Activated T-cell treated with anti-CD3 and anti-CD28 coated beads for 48 hours (primary cell): ENCODE results near the gene TGFBRAP1.
A peak's percentile ranks its signal among the peaks of the same experiment; 100 is the strongest.

ENCODE experiments used
- DNase-seq: peaks from one replicate; pipeline ENCODE4 v3.0.0-alpha.2; 2020; ENCODE audit warnings: low read depth

Gene TGFBRAP1, protein sequence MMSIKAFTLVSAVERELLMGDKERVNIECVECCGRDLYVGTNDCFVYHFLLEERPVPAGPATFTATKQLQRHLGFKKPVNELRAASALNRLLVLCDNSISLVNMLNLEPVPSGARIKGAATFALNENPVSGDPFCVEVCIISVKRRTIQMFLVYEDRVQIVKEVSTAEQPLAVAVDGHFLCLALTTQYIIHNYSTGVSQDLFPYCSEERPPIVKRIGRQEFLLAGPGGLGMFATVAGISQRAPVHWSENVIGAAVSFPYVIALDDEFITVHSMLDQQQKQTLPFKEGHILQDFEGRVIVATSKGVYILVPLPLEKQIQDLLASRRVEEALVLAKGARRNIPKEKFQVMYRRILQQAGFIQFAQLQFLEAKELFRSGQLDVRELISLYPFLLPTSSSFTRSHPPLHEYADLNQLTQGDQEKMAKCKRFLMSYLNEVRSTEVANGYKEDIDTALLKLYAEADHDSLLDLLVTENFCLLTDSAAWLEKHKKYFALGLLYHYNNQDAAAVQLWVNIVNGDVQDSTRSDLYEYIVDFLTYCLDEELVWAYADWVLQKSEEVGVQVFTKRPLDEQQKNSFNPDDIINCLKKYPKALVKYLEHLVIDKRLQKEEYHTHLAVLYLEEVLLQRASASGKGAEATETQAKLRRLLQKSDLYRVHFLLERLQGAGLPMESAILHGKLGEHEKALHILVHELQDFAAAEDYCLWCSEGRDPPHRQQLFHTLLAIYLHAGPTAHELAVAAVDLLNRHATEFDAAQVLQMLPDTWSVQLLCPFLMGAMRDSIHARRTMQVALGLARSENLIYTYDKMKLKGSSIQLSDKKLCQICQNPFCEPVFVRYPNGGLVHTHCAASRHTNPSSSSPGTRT

DNA sequence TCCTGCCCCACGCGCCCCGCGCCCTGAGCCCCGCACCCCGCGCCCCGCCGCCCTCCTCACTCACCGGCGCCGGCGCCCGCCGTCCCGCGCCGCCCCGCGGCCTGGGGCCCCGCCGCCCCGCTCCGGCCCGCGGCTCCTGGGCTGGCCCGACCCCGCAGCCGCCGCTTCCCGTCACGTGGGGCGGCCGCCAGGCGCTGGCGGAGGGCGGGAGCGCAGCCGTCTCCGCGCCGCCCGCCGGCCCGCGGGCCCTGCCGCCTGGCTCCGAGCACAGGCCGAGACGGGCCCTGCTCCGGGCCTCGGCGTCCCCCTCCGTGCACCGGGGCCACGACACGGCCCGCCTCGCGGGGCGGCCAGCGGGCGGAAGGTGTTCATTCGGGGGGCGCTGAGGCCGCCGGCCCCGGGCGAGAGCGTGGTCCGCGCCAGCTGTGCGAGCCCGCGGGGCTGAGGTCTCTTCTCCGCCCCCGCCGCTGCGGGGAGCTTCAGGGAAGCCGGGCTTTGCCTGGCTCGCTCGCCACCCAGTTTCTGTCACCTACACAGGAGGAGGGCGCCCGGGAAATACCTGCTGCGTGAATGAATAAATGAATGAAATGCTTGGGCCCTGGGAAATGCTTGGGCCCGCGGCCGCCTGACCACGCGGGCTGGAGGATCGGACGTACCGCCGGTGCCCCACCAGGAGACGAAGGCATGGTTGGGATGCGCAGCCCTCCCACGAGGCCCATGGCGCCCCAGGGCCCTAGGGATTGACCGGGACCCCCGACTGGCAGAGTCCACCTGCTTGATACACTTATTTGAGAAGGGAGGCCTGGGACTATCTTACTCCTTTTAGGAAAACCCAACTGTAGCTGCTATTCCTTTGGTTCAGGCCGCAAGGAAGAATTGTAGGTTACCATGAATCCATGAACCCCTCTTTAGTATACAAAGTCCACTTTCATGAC is at the start of gene TGFBRAP1:
Gene TGFBRAP1 (minus strand): TSS at position 175 of the 935 bp plus-strand sequence. CDS start 21,434 bp downstream, outside the sequence.
- DNase-seq = peak; percentile 67

DNA sequence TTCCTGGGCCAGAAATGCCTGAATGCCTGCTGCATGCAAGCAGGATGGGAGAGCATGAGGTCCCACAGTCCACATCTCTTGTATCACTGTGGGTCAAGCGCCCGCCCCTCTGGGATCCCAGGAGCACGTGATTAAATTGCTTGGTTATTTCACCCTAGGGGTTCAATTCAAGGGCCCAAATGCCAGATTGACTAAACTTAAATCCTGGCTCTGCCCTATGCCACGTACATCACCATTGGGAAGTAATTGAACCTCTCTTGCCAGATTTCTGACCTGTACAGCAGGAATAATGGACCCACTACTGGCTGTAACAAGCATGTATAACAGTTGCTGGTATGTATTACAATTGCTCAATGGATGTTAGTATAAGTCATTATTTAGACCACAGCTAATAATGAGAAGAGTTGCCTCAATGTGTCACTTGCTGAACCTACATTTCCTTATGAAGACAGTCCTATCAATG is 49.4 kb upstream of the TGFBRAP1 start:
- DNase-seq = no peak

DNA sequence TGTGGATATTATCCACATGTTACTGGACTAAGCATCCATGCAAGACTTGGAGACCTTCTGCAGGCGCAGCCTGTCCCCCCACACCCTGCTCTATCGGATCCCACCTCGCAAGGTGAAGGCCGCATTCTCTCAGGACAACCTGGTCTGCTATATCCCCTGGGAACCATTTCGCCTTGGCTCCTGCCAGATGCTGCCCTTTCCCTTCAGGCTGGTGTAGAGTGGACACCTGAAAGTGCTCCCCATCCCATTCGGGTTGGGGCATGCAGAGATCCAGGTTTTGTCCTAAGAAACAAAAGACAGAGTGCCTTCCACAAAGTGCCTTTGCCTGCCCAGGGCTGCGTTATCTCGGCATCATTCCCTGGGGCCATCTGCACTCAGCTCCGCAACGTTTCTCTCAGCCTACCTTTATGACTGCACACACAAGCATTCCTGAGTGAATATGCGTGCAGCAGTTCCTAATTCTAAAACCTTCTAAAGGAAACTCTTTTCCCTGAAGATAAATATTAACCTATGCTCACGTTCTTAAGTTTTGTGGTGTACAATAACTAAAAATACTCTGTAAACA is 48.8 kb upstream of the TGFBRAP1 start:
- DNase-seq = no peak

DNA sequence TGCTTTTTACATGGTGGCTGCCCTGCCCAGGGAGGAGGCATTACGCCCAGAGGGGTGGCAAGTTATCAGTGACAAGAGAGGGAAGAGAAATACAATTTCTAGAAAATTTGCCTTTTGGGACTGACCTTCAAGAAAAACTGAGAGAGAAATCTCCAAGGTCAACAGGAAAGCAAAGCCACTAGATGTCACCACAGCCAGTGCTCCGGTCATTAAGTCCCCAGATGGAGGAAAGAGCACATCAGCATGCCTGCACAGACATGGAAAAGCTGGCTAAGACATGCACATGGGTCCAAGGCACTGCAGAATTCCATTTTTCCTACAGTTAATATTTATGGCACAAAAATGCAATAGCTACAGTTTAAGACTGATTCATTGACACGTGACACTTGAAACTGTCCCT is 48.3 kb upstream of the TGFBRAP1 start:
- no peak for DNase-seq

DNA sequence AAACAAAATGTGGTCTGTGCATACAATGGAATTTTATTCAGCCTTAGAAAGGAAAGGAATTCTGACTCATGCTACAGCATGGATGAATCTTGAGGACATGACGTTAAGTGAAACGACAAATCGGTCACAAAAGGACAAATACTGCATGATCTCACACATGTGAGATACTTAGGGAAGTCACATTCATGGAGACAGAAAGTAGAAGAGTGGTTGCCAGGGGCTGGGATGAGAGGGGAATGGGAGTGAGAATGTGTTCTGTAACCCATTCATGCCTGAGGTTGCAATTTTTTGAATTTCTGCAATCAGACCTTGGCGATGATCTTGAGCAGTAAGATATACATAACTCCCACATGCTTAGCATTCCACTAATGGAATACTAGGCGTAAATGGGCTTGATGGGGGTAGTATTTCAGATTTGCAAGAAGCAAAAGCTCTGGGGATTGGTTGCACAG is 47.3 kb upstream of the TGFBRAP1 start:
- DNase-seq = no peak

DNA sequence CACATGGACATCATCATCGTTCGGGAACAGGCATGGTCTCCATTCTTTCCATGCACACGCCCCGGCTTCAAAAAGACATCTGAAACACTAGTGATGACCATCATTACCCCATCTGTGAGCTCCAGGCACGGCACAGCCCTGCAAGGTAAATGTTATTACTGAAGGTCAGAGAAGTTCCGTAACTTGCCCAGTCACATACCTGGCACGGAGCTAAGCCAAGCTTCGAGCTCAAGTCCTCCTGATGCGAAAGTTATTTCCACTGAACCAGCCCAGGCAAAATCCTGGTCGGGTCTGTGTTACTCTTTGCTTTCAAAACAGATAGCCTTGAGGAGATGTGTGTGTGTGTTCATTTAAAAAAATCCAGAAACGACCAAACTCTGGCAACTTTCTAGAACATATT is 46.5 kb upstream of the TGFBRAP1 start:
- DNase-seq = no peak

DNA sequence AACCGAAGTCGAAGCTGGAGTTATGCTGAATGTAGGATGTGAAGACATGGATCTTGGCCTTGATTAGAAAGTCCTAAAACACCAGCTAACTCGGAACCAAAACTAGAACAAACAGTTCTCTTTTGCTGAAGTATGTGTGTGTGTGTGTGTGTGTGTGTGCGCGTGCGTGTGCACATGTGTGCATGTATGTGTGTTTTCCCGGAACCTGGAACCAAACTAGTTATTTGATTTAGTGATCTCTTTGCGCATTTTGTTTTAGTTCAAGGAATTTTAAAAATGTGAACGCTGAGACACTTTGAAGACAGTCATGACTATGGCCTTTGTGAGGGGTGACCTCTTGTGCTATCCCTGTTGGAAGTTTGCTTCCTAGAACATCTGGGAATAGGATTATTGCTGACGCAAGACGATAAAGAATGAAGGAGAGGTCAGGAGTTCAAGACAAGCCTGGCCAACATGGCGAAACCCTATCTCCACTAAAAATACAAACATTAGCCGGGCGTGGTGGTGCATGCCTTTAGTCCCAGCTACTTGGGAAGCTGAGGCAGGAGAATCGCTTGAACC is 45.5 kb upstream of the TGFBRAP1 start:
- DNase-seq = no peak

DNA sequence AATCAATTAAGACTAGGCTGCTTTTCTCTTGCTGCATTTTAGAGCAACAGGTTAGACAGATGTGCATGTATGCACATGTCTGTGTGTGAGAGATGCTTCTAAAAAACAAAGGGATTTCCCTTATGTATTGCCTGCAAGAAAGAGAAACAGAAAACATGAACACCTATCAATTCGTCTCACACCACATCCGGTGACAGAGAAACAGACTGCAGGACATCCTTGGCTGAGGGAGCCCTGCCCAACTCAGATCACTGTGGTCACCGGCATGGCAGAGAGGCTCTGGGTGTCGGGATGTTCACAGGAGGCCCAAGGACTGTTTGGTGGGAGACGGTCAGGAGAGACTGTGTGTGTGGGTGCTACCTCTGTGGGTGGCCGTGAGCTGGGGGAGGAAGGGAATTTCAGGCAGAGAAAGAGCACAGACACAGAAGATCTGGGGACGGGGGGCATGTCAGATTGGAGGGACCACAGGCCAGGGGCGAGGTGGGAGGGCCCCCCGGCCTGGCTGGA is 44.4 kb upstream of the TGFBRAP1 start:
- DNase-seq = no peak

DNA sequence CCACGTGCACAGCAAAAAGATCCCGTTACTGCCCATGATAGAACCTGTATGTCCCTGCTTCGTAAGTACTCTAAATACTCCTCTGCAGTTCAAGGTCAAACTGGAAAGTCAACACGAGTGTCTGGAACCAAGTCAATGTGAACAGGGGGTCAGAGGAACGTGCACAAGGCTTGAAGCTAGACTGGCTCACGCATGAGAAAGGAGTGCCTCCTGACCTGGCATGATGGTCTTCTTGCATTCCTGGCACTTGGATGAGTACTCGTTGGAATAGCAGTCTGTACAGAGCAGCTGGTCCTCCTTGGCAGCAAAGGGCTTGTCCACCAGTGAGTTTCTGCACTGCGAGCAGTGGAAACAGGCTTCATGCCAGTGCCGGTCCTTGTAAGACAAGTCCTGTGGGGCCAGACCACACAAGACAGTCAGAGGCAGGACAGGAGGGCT is 43.8 kb upstream of the TGFBRAP1 start:
- DNase-seq = no peak

DNA sequence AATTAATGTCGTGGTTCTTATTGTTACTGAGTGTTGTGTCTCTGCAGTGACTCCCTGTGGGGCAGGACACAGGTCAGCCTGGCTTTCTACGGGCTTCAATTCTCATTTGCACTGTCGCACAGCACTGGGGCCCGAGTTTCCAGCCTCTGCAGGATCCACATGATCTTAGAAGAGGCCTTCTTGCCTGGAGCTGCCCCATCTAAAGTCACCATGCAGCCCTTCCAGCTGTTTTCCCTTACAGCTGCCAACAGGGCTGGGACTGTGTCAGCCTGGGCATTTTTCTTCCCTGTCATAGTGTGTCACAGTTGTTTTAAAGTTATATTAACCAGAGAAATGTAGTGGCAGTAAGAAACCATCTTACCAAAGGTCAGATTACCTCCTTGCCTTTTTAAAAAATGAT is 42.3 kb upstream of the TGFBRAP1 start:
- DNase-seq = no peak

DNA sequence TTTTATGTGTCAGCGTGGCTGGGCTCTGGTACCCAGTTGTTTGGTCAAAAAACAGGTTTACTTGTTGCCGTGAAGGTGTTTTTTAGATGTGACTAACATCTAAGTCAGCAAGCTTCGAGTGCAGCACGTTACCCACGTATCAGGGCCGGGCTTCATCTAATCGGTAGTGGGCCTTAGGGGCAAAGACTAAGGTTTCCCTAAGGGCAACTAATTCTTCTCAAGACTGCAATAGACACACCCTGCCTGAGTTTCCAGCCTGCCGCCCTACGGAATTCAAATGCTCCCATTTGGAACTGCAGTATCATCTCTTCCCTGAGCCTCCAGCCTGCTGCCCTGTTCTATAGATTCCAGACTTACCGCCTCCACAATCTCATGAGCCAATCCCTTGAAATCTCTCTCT is 41.6 kb upstream of the TGFBRAP1 start:
- no peak for DNase-seq

DNA sequence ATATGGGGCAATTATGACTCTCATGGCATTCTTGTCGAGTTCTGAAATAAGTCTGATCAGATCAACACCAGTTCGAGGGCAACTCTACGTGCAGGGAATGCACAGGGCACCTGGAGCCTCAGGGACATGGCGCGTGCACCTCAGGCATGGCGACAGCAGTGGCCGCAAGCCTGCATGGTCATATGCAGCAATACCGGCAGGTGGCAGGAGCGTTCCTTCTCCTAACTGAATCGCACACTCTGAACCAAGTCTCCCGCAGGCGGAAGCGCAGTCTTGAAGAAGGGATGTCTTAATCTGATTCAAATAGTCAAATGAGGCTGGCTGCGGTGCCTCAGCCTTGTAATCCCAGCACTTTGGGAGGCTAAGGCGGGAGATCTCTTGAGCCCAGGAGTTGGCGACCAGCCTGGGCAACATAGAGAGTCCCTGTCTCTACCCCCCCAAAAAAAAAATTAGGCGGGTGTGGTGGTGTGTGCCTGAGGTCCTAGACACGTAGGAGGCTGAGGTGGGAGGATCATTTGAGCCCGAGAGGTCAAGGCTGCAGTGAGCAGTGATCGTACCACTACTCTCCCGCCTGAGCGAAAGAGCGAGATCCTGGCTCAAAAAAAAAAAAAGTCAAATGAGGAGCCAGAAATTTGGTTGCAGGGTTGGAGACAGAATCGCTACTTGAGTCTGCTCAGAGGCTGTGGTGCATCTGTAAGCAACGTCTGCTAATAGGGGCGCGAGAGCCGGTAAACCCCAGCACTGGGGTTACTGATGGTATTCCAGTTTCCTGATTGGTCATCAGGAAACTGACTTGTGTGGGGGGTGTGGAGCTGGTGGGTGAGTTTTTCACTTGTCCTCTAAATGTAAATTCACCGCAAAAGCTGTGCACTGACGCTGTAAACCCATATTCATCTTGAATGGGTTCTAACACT is 40.5 kb upstream of the TGFBRAP1 start:
- DNase-seq = peak; percentile 81

DNA sequence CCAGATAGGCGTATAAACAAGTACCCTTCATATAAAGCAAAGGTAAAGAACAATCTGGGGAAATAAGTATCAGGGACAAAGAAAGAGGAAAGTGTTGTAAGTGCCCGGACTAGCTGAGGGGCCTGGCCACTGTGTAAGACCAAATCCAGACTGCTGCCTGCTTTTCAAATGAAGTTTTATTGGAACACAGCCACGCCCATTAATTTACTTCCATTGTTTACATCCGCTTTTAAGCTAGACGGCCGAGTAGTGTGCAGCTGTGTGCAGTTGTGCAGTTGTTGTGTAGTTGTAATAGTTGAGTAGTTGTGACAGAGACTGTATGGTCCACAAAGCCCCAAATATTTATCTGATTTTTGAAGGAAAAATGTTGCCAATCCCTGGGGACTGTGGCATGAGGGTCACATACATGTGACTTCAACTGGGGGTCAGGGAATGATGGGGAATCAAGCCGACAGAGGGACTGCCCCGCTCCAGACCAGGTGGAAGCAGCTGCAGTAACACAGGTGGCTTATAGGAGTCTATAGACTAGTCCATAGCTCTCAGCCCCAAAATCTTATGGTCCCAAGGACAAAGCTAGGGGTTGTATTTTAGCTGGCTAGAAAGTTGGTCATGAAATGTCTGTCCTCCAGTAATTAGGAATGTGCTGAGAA is 39.3 kb upstream of the TGFBRAP1 start:
- DNase-seq = no peak

DNA sequence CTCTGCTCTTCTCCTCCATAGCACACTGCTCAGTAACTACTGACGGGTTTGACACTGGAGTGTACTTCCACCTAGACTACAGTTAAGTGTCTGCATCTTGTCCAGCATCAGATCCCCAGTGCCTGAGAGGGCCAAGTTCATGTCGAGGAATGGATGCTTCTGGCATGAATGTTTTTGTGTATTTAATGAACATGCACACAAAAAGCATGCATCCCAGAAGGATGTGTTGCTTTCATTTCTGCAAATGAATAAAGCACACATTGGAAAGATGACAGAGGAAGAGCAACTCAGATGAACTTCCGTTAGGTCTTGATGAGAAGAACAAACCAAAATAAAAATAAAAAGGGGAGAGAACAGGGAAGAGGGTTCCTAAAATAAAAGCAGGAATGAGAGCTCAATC is 35.7 kb upstream of the TGFBRAP1 start:
- no peak for DNase-seq

DNA sequence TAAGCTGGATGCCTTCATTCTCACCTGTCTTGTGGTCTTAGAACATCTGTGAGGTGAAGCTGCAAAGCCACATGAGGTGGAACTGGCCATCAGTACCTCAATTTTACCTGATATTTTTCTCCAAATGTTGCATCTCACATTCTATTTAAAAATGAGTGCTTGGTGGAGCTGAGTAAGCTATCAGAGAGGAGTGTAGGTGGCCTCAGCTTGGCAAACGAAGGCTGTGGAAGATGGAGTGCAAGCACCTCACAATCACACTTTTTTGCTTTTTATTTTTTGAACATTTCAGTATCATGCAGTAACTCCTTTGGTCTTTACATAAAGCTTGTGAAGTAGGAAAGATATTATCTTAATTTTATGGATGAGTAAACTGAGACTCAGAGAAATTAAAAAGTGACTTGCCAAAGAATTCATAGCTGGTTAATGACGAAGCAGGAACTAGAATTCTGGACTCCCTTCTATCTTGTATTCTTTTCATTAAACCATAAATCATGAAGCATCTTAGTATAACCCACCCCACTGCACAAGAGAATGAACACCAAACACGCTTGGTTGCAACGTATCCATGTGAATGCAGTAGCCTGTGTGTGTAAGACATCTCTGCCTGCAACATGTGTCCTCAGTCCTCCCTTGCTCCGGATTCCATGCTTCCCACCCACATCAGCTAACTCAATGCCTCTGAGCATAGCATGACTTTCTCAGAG is 35.1 kb upstream of the TGFBRAP1 start:
- no peak for DNase-seq

DNA sequence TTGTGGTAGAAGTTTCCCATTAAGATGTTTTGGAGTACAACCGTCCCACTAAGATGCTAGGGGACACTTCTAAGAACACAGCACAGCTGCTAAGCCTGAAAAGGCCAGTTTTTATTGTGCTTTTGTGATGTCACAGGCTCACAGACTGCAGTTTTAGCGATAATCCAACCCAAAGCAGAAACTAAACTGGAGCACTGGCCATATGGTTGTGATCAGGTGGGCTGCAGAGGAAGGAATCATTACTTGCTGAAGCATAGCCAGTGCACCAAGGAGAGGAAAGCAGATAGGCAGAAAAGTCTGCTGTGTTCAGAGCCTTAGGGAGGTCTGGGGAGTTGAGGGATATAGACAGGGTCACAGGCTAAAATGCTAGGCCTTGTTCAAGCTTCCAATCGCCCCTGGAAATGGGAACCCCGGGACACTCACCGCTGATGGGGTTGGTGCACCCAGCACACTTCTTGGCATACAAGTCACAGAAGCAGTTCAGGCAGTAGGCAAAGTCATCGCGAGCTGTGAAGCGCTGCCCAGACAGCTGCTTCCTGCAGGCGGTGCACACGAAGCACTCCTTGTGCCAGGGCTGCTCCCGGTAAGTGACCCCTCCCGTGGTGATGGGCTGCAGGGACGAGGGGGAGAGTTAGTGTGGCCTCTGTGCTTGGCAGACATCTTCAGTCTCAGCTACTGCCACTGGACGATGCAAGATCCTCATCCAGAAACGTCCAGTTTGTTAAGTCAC is 33.5 kb upstream of the TGFBRAP1 start:
- DNase-seq = no peak

DNA sequence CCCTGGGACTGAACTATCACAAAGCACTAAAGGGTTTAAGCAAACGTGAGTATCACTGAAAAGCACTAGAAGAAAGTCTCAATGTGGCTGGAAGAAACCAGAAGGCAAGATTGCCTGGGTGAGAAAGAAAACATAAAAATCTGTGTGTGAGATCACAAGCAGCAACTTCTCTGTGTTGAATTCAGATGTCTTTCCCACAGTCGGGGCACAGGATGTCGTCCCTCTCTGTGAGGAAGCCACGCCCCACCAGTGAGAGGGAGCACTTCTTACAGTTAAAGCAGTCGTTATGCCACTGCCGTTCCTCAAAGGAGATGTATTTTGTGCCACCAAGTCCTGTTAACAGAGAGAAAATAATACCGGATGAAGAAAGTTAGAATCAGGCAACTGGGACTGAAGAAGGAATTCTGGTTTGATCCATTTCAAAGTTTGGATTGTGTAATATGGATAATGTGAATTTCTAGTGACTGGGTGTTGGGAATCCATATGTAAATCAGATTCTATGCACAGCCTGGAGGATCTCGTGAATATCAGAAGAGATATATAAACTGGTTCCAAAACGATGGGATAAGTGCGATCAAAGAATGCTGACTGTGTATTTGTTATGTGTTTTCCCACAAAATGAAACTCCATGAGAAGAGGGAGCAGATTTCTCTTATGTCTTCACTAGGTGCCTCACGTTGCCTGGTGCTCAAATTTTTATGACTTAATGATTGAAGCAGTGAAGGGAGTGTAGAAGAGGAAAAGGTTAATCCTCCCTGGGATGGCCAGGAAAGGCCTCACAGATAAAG is 31.8 kb upstream of the TGFBRAP1 start:
- no peak for DNase-seq
